Right atrium auricular region (tissue), 2 donors: Measurements from ENCODE around the gene PTPN7. TPM values are rescaled to one million over a fixed set of nuclear protein-coding genes. Genes with fewer than 3 reads are reported as not detected.
A peak's percentile ranks its signal among the peaks of the same experiment; 100 is the strongest.
"Not testable (repeated sequence)": the region's sequence is repeated elsewhere in the genome, so short reads cannot be mapped to it uniquely, and the experiment has no call there.

Source experiments
- DNase-seq: peaks from one replicate; pipeline ENCODE4 v3.0.0-alpha.2; 2019; ENCODE audit warnings: low spot score
- H3K27ac ChIP-seq, 2 donors: fragments of 200-600 bp; sonication (generic); 1 replicate in 1 of 2; 2 replicates in 1 of 2; pipeline ENCODE4 v1.5.1; 2016 to 2019
- H3K27me3 ChIP-seq, 2 donors: fragments of 200-600 bp; sonication (generic); one replicate each; pipeline versions ENCODE4 v1.5.1 to v1.6.0; 2017 to 2019
- H3K36me3 ChIP-seq: fragments of 200-600 bp; sonication (generic); one replicate; pipeline ENCODE4 v1.5.1; 2016
- H3K4me1 ChIP-seq, 2 donors: fragments of 200-600 bp; sonication (generic); one replicate each; pipeline versions ENCODE4 v1.5.1 to v1.6.0; 2017 to 2019
- H3K4me3 ChIP-seq, 2 donors: fragments of 200-600 bp; sonication (generic); 1 replicate in 1 of 2; 2 replicates in 1 of 2; pipeline ENCODE4 v1.5.1; 2017 to 2019; ENCODE audit warnings: mild to moderate bottlenecking in 1 of 2, moderate library complexity in 1 of 2
- H3K9me3 ChIP-seq, 2 donors: fragments of 200-600 bp; sonication (generic); one replicate each; pipeline ENCODE4 v1.5.1; 2019
- total RNA-seq, 2 donors: library from RNA; depleted of rRNA; stranded (reverse); fragments of >200 nt; gene quantifications; one replicate each; pipeline ENCODE4 v1.1.0, GENCODE V29; 2016
- TF ChIP-seq, protein P1 (sequence below), 2 donors: fragments of 200-600 bp; sonication (generic); IDR thresholded peaks; one replicate each; pipeline ENCODE4 v1.5.1; 2019; ENCODE audit warnings: antibody characterized with exemption in 2 of 2

PTPN7 gene
- total RNA-seq, 2 donors from 2014 or later: 0.41 to 0.63 TPM

DNA sequence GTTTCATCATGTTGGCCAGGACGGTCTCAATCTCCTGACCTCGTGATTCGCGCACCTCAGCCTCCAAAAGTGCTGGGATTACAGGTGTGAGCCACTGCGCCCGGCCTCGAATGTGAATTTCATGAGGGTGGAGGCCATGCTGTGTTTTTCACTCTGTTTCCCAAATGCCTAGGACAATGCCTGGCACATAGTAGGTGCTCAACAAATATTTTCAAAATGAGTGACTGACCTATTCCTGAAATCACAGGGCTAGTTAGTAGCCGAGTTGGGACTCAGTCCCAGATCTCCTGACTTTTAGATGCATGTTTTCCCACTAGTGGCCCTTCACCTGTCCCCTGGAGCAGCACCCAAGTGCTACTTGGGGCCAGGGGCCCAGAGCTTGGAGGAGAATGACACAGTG lies 44.1 kb downstream of the PTPN7 start:
- no peak for DNase-seq
- H3K9me3 ChIP-seq: no peaks in the 10 kb centered on the region
- TF ChIP-seq, protein P1, sequence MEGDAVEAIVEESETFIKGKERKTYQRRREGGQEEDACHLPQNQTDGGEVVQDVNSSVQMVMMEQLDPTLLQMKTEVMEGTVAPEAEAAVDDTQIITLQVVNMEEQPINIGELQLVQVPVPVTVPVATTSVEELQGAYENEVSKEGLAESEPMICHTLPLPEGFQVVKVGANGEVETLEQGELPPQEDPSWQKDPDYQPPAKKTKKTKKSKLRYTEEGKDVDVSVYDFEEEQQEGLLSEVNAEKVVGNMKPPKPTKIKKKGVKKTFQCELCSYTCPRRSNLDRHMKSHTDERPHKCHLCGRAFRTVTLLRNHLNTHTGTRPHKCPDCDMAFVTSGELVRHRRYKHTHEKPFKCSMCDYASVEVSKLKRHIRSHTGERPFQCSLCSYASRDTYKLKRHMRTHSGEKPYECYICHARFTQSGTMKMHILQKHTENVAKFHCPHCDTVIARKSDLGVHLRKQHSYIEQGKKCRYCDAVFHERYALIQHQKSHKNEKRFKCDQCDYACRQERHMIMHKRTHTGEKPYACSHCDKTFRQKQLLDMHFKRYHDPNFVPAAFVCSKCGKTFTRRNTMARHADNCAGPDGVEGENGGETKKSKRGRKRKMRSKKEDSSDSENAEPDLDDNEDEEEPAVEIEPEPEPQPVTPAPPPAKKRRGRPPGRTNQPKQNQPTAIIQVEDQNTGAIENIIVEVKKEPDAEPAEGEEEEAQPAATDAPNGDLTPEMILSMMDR (IDR thresholded peaks at IDR 0.05): no peak

DNA sequence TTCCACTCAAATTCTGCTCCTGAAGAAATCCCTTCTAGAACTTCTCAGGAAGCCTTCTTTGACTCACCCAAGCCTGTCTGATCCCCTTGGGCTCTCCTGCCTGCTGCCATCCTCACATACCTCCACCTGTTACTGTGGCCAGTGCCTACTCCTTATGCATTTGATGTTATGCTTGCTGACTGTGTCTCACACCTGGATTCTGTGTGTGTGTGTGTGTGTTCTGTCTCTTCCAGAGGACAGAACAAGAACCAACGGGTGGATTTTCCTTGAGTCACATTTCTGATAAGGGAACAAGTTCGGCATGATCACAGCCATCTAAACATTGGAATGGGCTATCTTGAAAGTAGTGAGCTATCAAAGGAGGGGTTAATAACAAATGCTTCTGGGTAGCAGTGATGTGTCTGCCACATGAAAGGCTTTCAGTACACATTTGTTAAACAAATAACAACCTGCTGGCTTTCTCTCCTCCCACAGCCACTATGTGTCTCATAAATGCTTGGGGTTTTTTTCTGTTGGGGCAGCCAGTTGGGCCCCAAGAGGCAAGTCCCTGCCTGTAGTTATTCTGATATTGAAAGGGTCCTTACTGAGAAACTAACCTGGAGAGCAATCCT lies 46.6 kb downstream of the PTPN7 start:
- TF ChIP-seq, protein P1 (IDR thresholded peaks at IDR 0.05): no peak

More for the DNA sequence above, 44.1 kb downstream of the PTPN7 start:
- H3K4me1 ChIP-seq: peaks cover 0 to 20% of the 10 kb centered on the region in 2 donors
- no peak overlapping the region for H3K4me3 ChIP-seq
- H3K27me3 ChIP-seq: no peaks in the 10 kb centered on the region
- H3K36me3 ChIP-seq: no peaks in the 10 kb centered on the region
- no peak overlapping the region for H3K27ac ChIP-seq

DNA sequence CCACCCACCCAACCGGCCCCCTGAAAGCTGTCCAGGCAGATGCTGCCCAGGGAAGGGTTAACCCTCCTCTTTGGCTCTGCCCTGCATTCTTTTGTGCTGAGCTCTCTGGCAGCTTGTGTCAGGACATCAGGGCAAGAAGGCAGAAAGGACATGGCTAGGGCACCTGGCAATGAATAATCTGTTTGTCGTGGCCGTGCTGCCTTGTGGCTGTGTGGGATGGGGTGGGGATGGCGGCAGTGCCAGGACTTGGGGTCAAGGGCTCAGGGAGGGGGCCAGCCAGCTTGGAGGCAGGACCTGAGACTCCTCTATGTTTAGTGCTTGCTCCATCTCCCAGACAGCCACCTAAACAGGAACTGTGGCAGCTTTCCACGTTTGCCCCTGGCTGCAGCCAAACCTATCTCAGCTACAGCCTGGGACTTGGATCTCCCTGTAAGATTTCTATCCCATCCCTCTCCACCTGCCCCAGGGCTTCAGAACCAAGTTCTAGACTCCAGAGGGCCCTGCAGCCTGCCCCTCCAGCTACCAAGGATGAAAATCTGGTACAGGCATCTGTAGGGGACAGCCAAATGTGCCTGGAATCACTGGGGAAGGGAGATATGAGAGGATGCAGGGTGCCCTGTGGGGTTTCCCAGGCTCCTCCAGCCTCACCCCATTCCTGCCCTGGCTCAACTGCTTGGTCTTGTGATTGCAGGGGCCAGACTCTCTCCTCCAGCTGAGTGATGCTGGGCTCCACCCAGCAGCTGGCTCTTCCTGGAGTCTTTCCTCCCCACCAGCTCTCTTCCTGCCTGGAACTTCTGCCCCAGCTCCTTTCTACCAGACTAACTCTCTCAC lies 47.3 kb downstream of the PTPN7 start:
- Histone ChIP-seq H3K36me3 (no peaks in the 10 kb centered on the region), H3K4me1 (peaks cover 0 to 28% of the 10 kb centered on the region in 2 donors), H3K4me3 (no peak overlapping the region), H3K27me3 (no peaks in the 10 kb centered on the region), H3K9me3 (no peaks in the 10 kb centered on the region), H3K27ac (peak overlapping the region; percentile 46 to 69)
- no peak for DNase-seq
- TF ChIP-seq, protein P1 (IDR thresholded peaks at IDR 0.05): no peak

More for the DNA sequence above, 46.6 kb downstream of the PTPN7 start:
- H3K4me3 ChIP-seq: no peak overlapping the region
- peaks cover 0 to 24% of the 10 kb centered on the region in 2 donors for H3K4me1 ChIP-seq
- H3K9me3 ChIP-seq: no peaks in the 10 kb centered on the region
- no peak for DNase-seq
- H3K27me3 ChIP-seq: no peaks in the 10 kb centered on the region
- peak overlapping the region; percentile 46 to 69 for H3K27ac ChIP-seq
- no peaks in the 10 kb centered on the region for H3K36me3 ChIP-seq

DNA sequence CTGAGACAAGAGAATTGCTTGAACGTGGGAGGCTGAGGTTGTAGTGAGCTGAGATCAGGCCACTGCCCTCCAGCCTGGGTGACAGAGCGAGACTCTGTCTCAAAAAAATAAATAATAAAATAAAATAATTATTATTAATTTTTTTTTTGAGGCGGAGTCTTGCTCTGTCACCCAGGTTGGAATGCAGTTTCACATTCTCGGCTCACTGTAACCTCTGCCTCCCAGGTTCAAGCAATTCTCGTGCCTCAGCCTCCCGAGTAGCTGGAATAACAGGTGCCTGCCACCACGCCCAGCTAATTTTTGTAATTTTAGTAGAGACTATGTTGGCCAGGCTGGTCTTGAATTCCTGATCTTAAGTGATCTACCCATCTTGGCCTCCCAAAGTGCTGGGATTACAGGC lies 48.8 kb downstream of the PTPN7 start:
- H3K4me3 ChIP-seq, DNase-seq, H3K36me3 ChIP-seq, H3K9me3 ChIP-seq, H3K27me3 ChIP-seq: not testable (repeated sequence)
- H3K27ac ChIP-seq: peak overlapping the region in 1 of 2 donors; percentile 23
- peaks cover 0 to 42% of the 10 kb centered on the region in 2 donors for H3K4me1 ChIP-seq

DNA sequence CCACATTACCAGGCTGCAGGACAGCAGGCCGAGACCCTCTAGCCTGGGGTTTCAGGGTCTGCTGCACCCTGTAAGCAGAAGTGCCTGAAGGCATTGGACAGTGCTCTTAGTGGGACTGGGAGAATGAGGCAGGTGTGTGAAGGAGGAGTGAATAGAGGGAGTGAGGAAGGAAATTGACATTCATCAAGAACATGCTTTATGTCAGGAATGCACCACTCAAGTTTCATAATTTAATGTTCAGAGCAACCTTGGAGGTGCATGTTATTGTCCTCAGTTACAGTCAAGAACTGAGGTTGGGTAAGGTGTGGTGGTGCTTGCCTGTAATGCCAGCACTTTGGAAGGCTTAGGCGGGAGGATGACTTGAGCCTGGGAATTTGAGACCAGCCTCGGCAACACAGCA lies 49.4 kb downstream of the PTPN7 start:
- no peaks in the 10 kb centered on the region for H3K27me3 ChIP-seq
- peak overlapping the region in 1 of 2 donors; percentile 23 for H3K27ac ChIP-seq
- no peak for DNase-seq
- H3K4me3 ChIP-seq: no peak overlapping the region
- H3K4me1 ChIP-seq: peaks cover 0 to 47% of the 10 kb centered on the region in 2 donors
- no peaks in the 10 kb centered on the region for H3K9me3 ChIP-seq
- no peaks in the 10 kb centered on the region for H3K36me3 ChIP-seq
- TF ChIP-seq, protein P1 (IDR thresholded peaks at IDR 0.05): no peak
